Measurements from ENCODE around the gene CACNA1C.

CACNA1C gene

GRCh38 chr12:2323532-2324255 is 270.9 kb downstream of the CACNA1C start:
- DNase-seq (ENCODE audit: low read depth), result no peak

- DNase-seq (ENCODE audit: low read depth), result no peak
Observed at GRCh38 chr12:2324387-2324786, 271.6 kb downstream of the CACNA1C start.

GRCh38 chr12:2325519-2325918 is 272.7 kb downstream of the CACNA1C start:
- DNase-seq (ENCODE audit: low read depth), result no peak

GRCh38 chr12:2326470-2326869 is 273.7 kb downstream of the CACNA1C start:
- DNase-seq (ENCODE audit: low read depth), result no peak

- DNase-seq (ENCODE audit: low read depth), result no peak
Observed at GRCh38 chr12:2328661-2329060, 275.9 kb downstream of the CACNA1C start.

GRCh38 chr12:2329661-2330210 is 276.9 kb downstream of the CACNA1C start:
- DNase-seq (ENCODE audit: low read depth), result no peak

GRCh38 chr12:2332236-2332635 is 279.4 kb downstream of the CACNA1C start:
- DNase-seq (ENCODE audit: low read depth), result no peak

GRCh38 chr12:2332947-2333346 is 280.2 kb downstream of the CACNA1C start:
- DNase-seq (ENCODE audit: low read depth), result no peak

- no peak for DNase-seq (ENCODE audit: low read depth)
Observed at GRCh38 chr12:2333491-2334195, 280.9 kb downstream of the CACNA1C start.

- DNase-seq (ENCODE audit: low read depth), result no peak
Observed at GRCh38 chr12:2334271-2334670, 281.5 kb downstream of the CACNA1C start.

- DNase-seq (ENCODE audit: low read depth), result no peak
Observed at GRCh38 chr12:2334689-2335088, 281.9 kb downstream of the CACNA1C start.

- no peak for DNase-seq (ENCODE audit: low read depth)
Observed at GRCh38 chr12:2335109-2335508, 282.3 kb downstream of the CACNA1C start.

- DNase-seq (ENCODE audit: low read depth), result no peak
Observed at GRCh38 chr12:2335513-2335912, 282.7 kb downstream of the CACNA1C start.

GRCh38 chr12:2335916-2336315 is 283.1 kb downstream of the CACNA1C start:
- no peak for DNase-seq (ENCODE audit: low read depth)

GRCh38 chr12:2336409-2336829 is 283.6 kb downstream of the CACNA1C start:
- DNase-seq (ENCODE audit: low read depth), result no peak

GRCh38 chr12:2337031-2338010 is 284.5 kb downstream of the CACNA1C start:
- DNase-seq (ENCODE audit: low read depth), result no peak

GRCh38 chr12:2338381-2338780 is 285.6 kb downstream of the CACNA1C start:
- no peak for DNase-seq (ENCODE audit: low read depth)

- DNase-seq (ENCODE audit: low read depth), result no peak
Observed at GRCh38 chr12:2338991-2339431, 286.2 kb downstream of the CACNA1C start.

- DNase-seq (ENCODE audit: low read depth), result no peak
Observed at GRCh38 chr12:2341051-2341751, 288.4 kb downstream of the CACNA1C start.

- DNase-seq (ENCODE audit: low read depth), result no peak
Observed at GRCh38 chr12:2341871-2342270, 289.1 kb downstream of the CACNA1C start.

- no peak for DNase-seq (ENCODE audit: low read depth)
Observed at GRCh38 chr12:2343681-2344080, 290.9 kb downstream of the CACNA1C start.
